ENCODE measurements around the gene SMIM44. TPM values are rescaled to one million over a fixed set of nuclear protein-coding genes. Genes with fewer than 3 reads are reported as not detected.

The SMIM44 gene
- total and polyA plus RNA-seq, 9 of the 15 experiments (the other 6 are each of a cell fraction or from before 2014, with no cell fraction given), result not detected

- peak; percentile 70 for TF ChIP-seq THAP12 (CRISPR knock-in tag; IDR thresholded peaks at IDR 0.05)
- TF ChIP-seq NFIC (IDR thresholded peaks at IDR 0.05), result no peak
- peak; percentile 98 for TF ChIP-seq CREM (IDR thresholded peaks at IDR 0.05; ENCODE audit: low read depth)
- peak; percentile 51 for TF ChIP-seq TBP (optimal IDR thresholded peaks at IDR 0.05; ENCODE audit: low read depth, low read length)
- TF ChIP-seq LEF1 (IDR thresholded peaks at IDR 0.05), result no peak
- no peak for TF ChIP-seq STAT5B (CRISPR knock-in tag; IDR thresholded peaks at IDR 0.05)
- peak; percentile 69; the same call in 1 of the 2 replicates for TF ChIP-seq MTA3 (IDR thresholded peaks at IDR 0.05; ENCODE audit: borderline replicate concordance)
- no peak for TF ChIP-seq SMARCE1 (IDR thresholded peaks at IDR 0.05)
- peak; percentile 1 to 16 (median 9); a peak in 1 of 6 replicates for TF ChIP-seq CTCF (IDR thresholded peaks at IDR 0.05 in 2 of 3, conservative IDR thresholded peaks at IDR 0.05 in 1 of 3; ENCODE audit: insufficient read depth in 2 of 3, low read depth in 1 of 3, low read length in 3 of 3)
- no peak for TF ChIP-seq ZNF76 (CRISPR knock-in tag; IDR thresholded peaks at IDR 0.05; ENCODE audit: borderline replicate concordance)
- TF ChIP-seq ZNF277 (CRISPR knock-in tag; IDR thresholded peaks at IDR 0.05; ENCODE audit: borderline replicate concordance), result no peak
- peak; percentile 41; the same call in 1 of the 2 replicates for TF ChIP-seq SIN3B (IDR thresholded peaks at IDR 0.05; ENCODE audit: low read depth)
- peak; percentile 65 for TF ChIP-seq HCFC1 (IDR thresholded peaks at IDR 0.05; ENCODE audit: low read depth, low read length)
- peak; percentile 79 for TF ChIP-seq CTBP1 (IDR thresholded peaks at IDR 0.05; ENCODE audit: borderline replicate concordance)
- TF ChIP-seq MYBL2 (IDR thresholded peaks at IDR 0.05; ENCODE audit: low read depth), result peak; percentile 96
- TF ChIP-seq MYBL2 (CRISPR knock-in tag; IDR thresholded peaks at IDR 0.05; ENCODE audit: borderline replicate concordance), result peak; percentile 83; the same call in 1 of the 2 replicates
- peak; percentile 100 for TF ChIP-seq FOXM1 (IDR thresholded peaks at IDR 0.05; ENCODE audit: low read depth)
- TF ChIP-seq FOXM1 (CRISPR knock-in tag; IDR thresholded peaks at IDR 0.05; ENCODE audit: low read depth), result peak; percentile 100
- TF ChIP-seq TRIM28 (IDR thresholded peaks at IDR 0.05), result no peak
- peak; percentile 92 for TF ChIP-seq BMI1 (IDR thresholded peaks at IDR 0.05; ENCODE audit: low read length)
- no peak for TF ChIP-seq ZKSCAN8 (CRISPR knock-in tag; IDR thresholded peaks at IDR 0.05)
- peak; percentile 45; the same call in 1 of the 2 replicates for TF ChIP-seq E2F1 (CRISPR knock-in tag; IDR thresholded peaks at IDR 0.05)
- peak; percentile 83 for TF ChIP-seq MXI1 (IDR thresholded peaks at IDR 0.05; ENCODE audit: low read depth, low read length)
These were observed 22.6 kb upstream of the SMIM44 start, which contains the start of gene FZR1 (continued) for GRCh38 chr19:3505598-3506383.

All from K562 (cell line).